GM21528 (cell line): ENCODE data around the gene NIT2.
"Not testable (repeated sequence)": the region's sequence is repeated elsewhere in the genome, so short reads cannot be mapped to it uniquely, and the experiment has no call there.

Experiments
- ATAC-seq: cut with Tn5 transposase; IDR thresholded peaks from one replicate; pipeline ENCODE4 v1.9.1; 2021; ENCODE audit warnings: mild to moderate bottlenecking, moderate library complexity; ENCODE audit not compliant: unreplicated experiment, low FRiP score

NIT2 gene

GRCh38 chr3:100336229-100336628 is 1.7 kb downstream of the NIT2 start:
- not testable (repeated sequence) for ATAC-seq

- ATAC-seq, result no peak
Measured at GRCh38 chr3:100338911-100339310, 4.4 kb downstream of the NIT2 start.

GRCh38 chr3:100339786-100340185 is 5.2 kb downstream of the NIT2 start:
- no peak for ATAC-seq

- ATAC-seq, result no peak
Measured at GRCh38 chr3:100340527-100340926, 6.0 kb downstream of the NIT2 start.

- no peak for ATAC-seq
Measured at GRCh38 chr3:100348727-100349126, 14.2 kb downstream of the NIT2 start.

- ATAC-seq, result not testable (repeated sequence)
Measured at GRCh38 chr3:100351770-100352169, 17.2 kb downstream of the NIT2 start.

- ATAC-seq, result no peak
Measured at GRCh38 chr3:100352296-100353231, 18.0 kb downstream of the NIT2 start.

- ATAC-seq, result no peak
Measured at GRCh38 chr3:100354850-100355249, 20.3 kb downstream of the NIT2 start.

- ATAC-seq, result no peak
Measured at GRCh38 chr3:100358413-100358812, 23.9 kb downstream of the NIT2 start.

GRCh38 chr3:100359035-100359434 is 24.5 kb downstream of the NIT2 start:
- ATAC-seq, result no peak

GRCh38 chr3:100360757-100361496 is 26.4 kb downstream of the NIT2 start:
- ATAC-seq, result no peak

GRCh38 chr3:100361897-100362296 is 27.3 kb downstream of the NIT2 start:
- ATAC-seq, result no peak

GRCh38 chr3:100364421-100364820 is 29.9 kb downstream of the NIT2 start:
- no peak for ATAC-seq

GRCh38 chr3:100366424-100366823 is 31.9 kb downstream of the NIT2 start:
- ATAC-seq, result no peak

- ATAC-seq, result no peak
Measured at GRCh38 chr3:100368441-100368840, 33.9 kb downstream of the NIT2 start.

GRCh38 chr3:100370756-100371155 is 36.2 kb downstream of the NIT2 start:
- ATAC-seq, result no peak

- ATAC-seq, result no peak
Measured at GRCh38 chr3:100374521-100374920, 40.0 kb downstream of the NIT2 start.

GRCh38 chr3:100376301-100376700 is 41.7 kb downstream of the NIT2 start:
- ATAC-seq, result no peak

- no peak for ATAC-seq
Measured at GRCh38 chr3:100384733-100385525, 50.4 kb downstream of the NIT2 start.

- no peak for ATAC-seq
Measured at GRCh38 chr3:100386437-100387074, 52.0 kb downstream of the NIT2 start.
